HEK293 (cell line): Measurements from ENCODE around the gene ABLIM3.

Experiments used
- CTCF ChIA-PET: fragments of 350-600 bp; formaldehyde crosslinking; extraction: SDS; loops from one replicate; lab custom pipeline; 2021; ENCODE audit warnings: antibody characterized with exemption; lab: Yijun Ruan, JAX
- POLR2A ChIA-PET: fragments of 300-600 bp; formaldehyde crosslinking; extraction: SDS; loops from one replicate; lab custom pipeline; 2020; ENCODE audit warnings: antibody characterized with exemption, inconsistent platforms; lab: Yijun Ruan, JAX
- H3K27ac ChIP-seq: fragments of 200-500 bp; sonication (Bioruptor generic); 2 replicates; pipeline ENCODE4 v1.5.1; 2014; ENCODE audit warnings: low read depth, low read length, control low read depth, inconsistent platforms; ENCODE audit errors: extremely low read depth
- H3K36me3 ChIP-seq, 2 experiments: fragments of 200-500 bp in 1 of 2; sonication (Bioruptor generic) in 1 of 2; 1 replicate in 1 of 2; 2 replicates in 1 of 2; pipeline ENCODE4 v1.5.1; 2014 to 2017; ENCODE audit warnings: inconsistent platforms in 2 of 2, low read length in 2 of 2; ENCODE audit not compliant: control insufficient read depth in 2 of 2, insufficient read depth in 1 of 2
- H3K4me1 ChIP-seq: fragments of 200-500 bp; sonication (Bioruptor generic); 2 replicates; pipeline ENCODE4 v1.5.1; 2014; ENCODE audit warnings: mild to moderate bottlenecking, low read length, inconsistent platforms; ENCODE audit not compliant: control insufficient read depth, insufficient read depth
- H3K4me3 ChIP-seq: 2 replicates; pipeline ENCODE4 v1.5.1; 2011; ENCODE audit warnings: low read depth, mild to moderate bottlenecking, control low read depth, low read length, moderate library complexity
- H3K9me3 ChIP-seq: fragments of 200-500 bp; sonication (Bioruptor generic); 2 replicates; pipeline ENCODE4 v1.5.1; 2014; ENCODE audit warnings: low read depth, low read length, inconsistent platforms; ENCODE audit not compliant: control insufficient read depth, insufficient read depth
- EGR2 ChIP-seq: fragments of 450-650 bp; formaldehyde crosslinking; IDR thresholded peaks from 2 replicates; pipeline ENCODE4 v1.5.1; 2016; ENCODE audit warnings: low read depth, missing biosample characterization, missing genetic modification characterization
- KLF7 ChIP-seq: fragments of 450-650 bp; formaldehyde crosslinking; IDR thresholded peaks from 2 replicates; pipeline ENCODE4 v1.5.1; 2016; ENCODE audit warnings: missing biosample characterization, missing genetic modification characterization, borderline replicate concordance
- OSR2 ChIP-seq: fragments of 450-650 bp; formaldehyde crosslinking; IDR thresholded peaks from 2 replicates; pipeline ENCODE4 v1.5.1; 2016; ENCODE audit warnings: missing biosample characterization, missing genetic modification characterization
- REST ChIP-seq: fragments of 450-650 bp; formaldehyde crosslinking; IDR thresholded peaks from 2 replicates; pipeline ENCODE4 v1.5.1; 2016; ENCODE audit warnings: missing biosample characterization, missing genetic modification characterization
- SALL2 ChIP-seq: fragments of 450-650 bp; formaldehyde crosslinking; IDR thresholded peaks from 2 replicates; pipeline ENCODE4 v1.5.0; 2017; ENCODE audit warnings: missing biosample characterization, mild to moderate bottlenecking, missing genetic modification characterization, borderline replicate concordance
- SP2 ChIP-seq: fragments of 450-650 bp; formaldehyde crosslinking; IDR thresholded peaks from 2 replicates; pipeline ENCODE4 v1.5.1; 2016; ENCODE audit warnings: missing biosample characterization, missing genetic modification characterization
- ZBTB11 ChIP-seq: fragments of 450-650 bp; formaldehyde crosslinking; conservative IDR thresholded peaks from 2 replicates; pipeline ENCODE4 v1.5.1; 2016; ENCODE audit warnings: low read depth, missing biosample characterization, missing genetic modification characterization
- ZEB2 ChIP-seq: fragments of 450-650 bp; formaldehyde crosslinking; IDR thresholded peaks from 2 replicates; pipeline ENCODE4 v1.5.1; 2016; ENCODE audit warnings: missing biosample characterization, missing genetic modification characterization
- ZNF121 ChIP-seq: fragments of 450-650 bp; formaldehyde crosslinking; IDR thresholded peaks from 2 replicates; pipeline ENCODE4 v1.5.1; 2016; ENCODE audit warnings: missing biosample characterization, missing genetic modification characterization
- ZNF202 ChIP-seq: fragments of 450-650 bp; formaldehyde crosslinking; IDR thresholded peaks from 2 replicates; pipeline ENCODE4 v1.5.1; 2016; ENCODE audit warnings: missing biosample characterization, missing genetic modification characterization, borderline replicate concordance
- ZNF280C ChIP-seq: fragments of 450-650 bp; formaldehyde crosslinking; IDR thresholded peaks from 2 replicates; pipeline ENCODE4 v1.5.1; 2016; ENCODE audit warnings: missing biosample characterization, missing genetic modification characterization
- ZNF292 ChIP-seq: fragments of 450-650 bp; formaldehyde crosslinking; IDR thresholded peaks from 2 replicates; pipeline ENCODE4 v1.5.1; 2016; ENCODE audit warnings: low read depth, missing biosample characterization, missing genetic modification characterization, borderline replicate concordance
- ZNF335 ChIP-seq: fragments of 450-650 bp; formaldehyde crosslinking; conservative IDR thresholded peaks from 2 replicates; pipeline ENCODE4 v1.5.1; 2016; ENCODE audit warnings: missing biosample characterization, missing genetic modification characterization
- ZNF366 ChIP-seq: fragments of 450-650 bp; formaldehyde crosslinking; conservative IDR thresholded peaks from 2 replicates; pipeline ENCODE4 v1.5.1; 2016; ENCODE audit warnings: missing biosample characterization, missing genetic modification characterization
- ZNF561 ChIP-seq: fragments of 450-650 bp; IDR thresholded peaks from 2 replicates; pipeline ENCODE4 v1.5.1; 2018; ENCODE audit warnings: missing biosample characterization, missing genetic modification characterization, borderline replicate concordance

Gene ABLIM3

GRCh38 chr5:149304195-149305078 lies 163.1 kb downstream of the ABLIM3 start:
- no peak overlapping the region for H3K27ac ChIP-seq
- H3K4me1 ChIP-seq: no peaks in the 10 kb centered on the region
- ChIA-PET POLR2A (no interaction called here), CTCF (interaction anchor here (0.9 to 1.4 kb wide), 2 partner anchors 14 to 63 kb away, joined by 3 to 6 read pairs; no protein-coding TSS in a partner anchor)
- H3K36me3 ChIP-seq: no peaks in the 10 kb centered on the region
- no peaks in the 10 kb centered on the region for H3K9me3 ChIP-seq
- no peak for TF ChIP-seq ZNF292 (tag by site-specific recombination)
- TF ChIP-seq ZBTB11 (tag by site-specific recombination): no peak
- TF ChIP-seq ZNF366 (tag by site-specific recombination): no peak
- TF ChIP-seq REST (tag by site-specific recombination): no peak
- no peak for TF ChIP-seq ZEB2 (tag by site-specific recombination)
- no peak for TF ChIP-seq SALL2 (tag by site-specific recombination)
- H3K4me3 ChIP-seq: no peak overlapping the region

- ChIA-PET CTCF (interaction anchor here (0.6 to 3.5 kb wide), 7 partner anchors 8 to 125 kb away, joined by 3 to 13 read pairs (median 5); no protein-coding TSS in a partner anchor), POLR2A (no interaction called here)
- no peak for TF ChIP-seq SP2
- TF ChIP-seq OSR2 (tag by site-specific recombination): no peak
- TF ChIP-seq ZNF121 (tag by site-specific recombination): no peak
- TF ChIP-seq ZNF202 (tag by site-specific recombination): no peak
- TF ChIP-seq ZNF280C (tag by site-specific recombination): no peak
- TF ChIP-seq ZNF335 (tag by site-specific recombination): no peak
- TF ChIP-seq KLF7: no peak
- TF ChIP-seq ZNF561 (tag by site-specific recombination): no peak
- TF ChIP-seq EGR2 (tag by site-specific recombination): no peak
- Histone ChIP-seq H3K4me1 (no peaks in the 10 kb centered on the region), H3K4me3 (no peak overlapping the region), H3K27ac (no peak overlapping the region), H3K9me3 (no peaks in the 10 kb centered on the region), H3K36me3 (no peaks in the 10 kb centered on the region)
These were observed 168.1 kb downstream of the ABLIM3 start for GRCh38 chr5:149309354-149309753.
